Keratinocyte (primary cell): ENCODE measurements around the gene MDM2. TPM values are rescaled to one million over a fixed set of nuclear protein-coding genes. Genes with fewer than 3 reads are reported as not detected.
A peak's percentile ranks its signal among the peaks of the same experiment; 100 is the strongest.
"Not testable (repeated sequence)": the region's sequence is repeated elsewhere in the genome, so short reads cannot be mapped to it uniquely, and the experiment has no call there.

ENCODE experiments used
- DNase-seq: peaks from one replicate; pipeline ENCODE4 v3.0.0-alpha.2; 2011; ENCODE audit warnings: low read depth, missing footprints, low spot score
- FAIRE-seq: peaks from 2 replicates; lab custom pipeline; 2011; peaks lifted over from hg19 to GRCh38; lab: Jason Lieb, UNC
- H2AFZ ChIP-seq: 2 replicates; pipeline ENCODE4 v1.6.0; 2012; ENCODE audit warnings: low read length, control low read depth, inconsistent platforms; ENCODE audit not compliant: control insufficient read depth
- H3K27ac ChIP-seq: 2 replicates; pipeline ENCODE4 v1.5.1; 2011; ENCODE audit warnings: low read length; ENCODE audit not compliant: control insufficient read depth, insufficient read depth
- H3K27me3 ChIP-seq: 3 replicates; pipeline ENCODE4 v1.6.0; 2011; ENCODE audit warnings: low read length; ENCODE audit not compliant: control insufficient read depth, insufficient read depth; ENCODE audit errors: extremely low read depth
- H3K36me3 ChIP-seq, 2 experiments: 2 replicates in 1 of 2; 3 replicates in 1 of 2; pipeline ENCODE4 v1.5.1; 2011; ENCODE audit warnings: low read length in 2 of 2, mild to moderate bottlenecking in 1 of 2; ENCODE audit not compliant: control insufficient read depth in 2 of 2, insufficient read depth in 2 of 2; ENCODE audit errors: extremely low read depth in 1 of 2
- H3K4me1 ChIP-seq: 3 replicates; pipeline ENCODE4 v1.5.1; 2011; ENCODE audit warnings: low read length; ENCODE audit not compliant: control insufficient read depth, insufficient read depth; ENCODE audit errors: extremely low read depth
- H3K4me2 ChIP-seq: 3 replicates; pipeline ENCODE4 v1.6.0; 2011; ENCODE audit warnings: low read depth, low read length; ENCODE audit not compliant: control insufficient read depth, insufficient read depth; ENCODE audit errors: extremely low read depth
- H3K4me3 ChIP-seq, 3 experiments: fragments of 200-600 bp in 1 of 3; sonication (generic) in 1 of 3; 2 replicates in 2 of 3; 3 replicates in 1 of 3; pipeline ENCODE4 v1.5.1; 2011 to 2016; ENCODE audit warnings: low read length in 3 of 3, mild to moderate bottlenecking in 3 of 3, control low read depth in 2 of 3, inconsistent platforms in 1 of 3, low read depth in 1 of 3, mixed read lengths in 1 of 3, mixed run types in 1 of 3, moderate library complexity in 1 of 3; ENCODE audit not compliant: control insufficient read depth in 2 of 3, insufficient read depth in 2 of 3; ENCODE audit errors: extremely low read depth in 1 of 3
- H3K79me2 ChIP-seq: 2 replicates; pipeline ENCODE4 v1.6.0; 2012; ENCODE audit warnings: low read length; ENCODE audit not compliant: control insufficient read depth, insufficient read depth
- H3K9ac ChIP-seq: 3 replicates; pipeline ENCODE4 v1.6.0; 2011; ENCODE audit warnings: low read length; ENCODE audit not compliant: control insufficient read depth, insufficient read depth; ENCODE audit errors: extremely low read depth
- H3K9me1 ChIP-seq: 3 replicates; pipeline ENCODE4 v1.6.0; 2011; ENCODE audit warnings: low read length; ENCODE audit not compliant: control insufficient read depth, insufficient read depth; ENCODE audit errors: extremely low read depth
- H3K9me3 ChIP-seq: 2 replicates; pipeline ENCODE4 v1.5.1; 2012; ENCODE audit warnings: low read depth, low read length; ENCODE audit not compliant: control insufficient read depth
- H4K20me1 ChIP-seq: 3 replicates; pipeline ENCODE4 v1.6.0; 2011; ENCODE audit warnings: low read length; ENCODE audit not compliant: control insufficient read depth, insufficient read depth; ENCODE audit errors: extremely low read depth
- EZH2 ChIP-seq: IDR thresholded peaks from one replicate; pipeline ENCODE4 v1.6.1; 2012; ENCODE audit warnings: inconsistent platforms, mild to moderate bottlenecking, low read length, moderate library complexity
- dilution Hi-C: fragments of 300-500 bp; cut with MboI; formaldehyde crosslinking; loops from one replicate; pipeline ENCODE4 v1.7.0; 2020; ENCODE audit warnings: low sequenced_read_pairs; ENCODE audit not compliant: extremely low pct_ligation_motif_present
- polyA plus RNA-seq, 5 experiments: library from polyadenylated mRNA; depleted of rRNA in 3 of 5; stranded (reverse) in 3 of 5; stranded (forward) in 1 of 5; unstranded in 1 of 5; fragments of >200 nt; gene quantifications; 1 replicate in 1 of 5; 2 replicates in 3 of 5; 3 replicates in 1 of 5; pipeline versions ENCODE4 v1.2.1 to v1.2.3, GENCODE V29; 2011 to 2012; ENCODE audit warnings: missing spikeins in 2 of 5, low read depth in 1 of 5, low replicate concordance in 1 of 5
- TF ChIP-seq, protein P1 (sequence below), 3 experiments: IDR thresholded peaks in 1 of 3; conservative IDR thresholded peaks in 1 of 3; optimal IDR thresholded peaks in 1 of 3; 2 replicates in 2 of 3; 3 replicates in 1 of 3; pipeline versions ENCODE3 to v1.5.1; 2011; ENCODE audit warnings: low read length in 3 of 3, mild to moderate bottlenecking in 3 of 3, moderate library complexity in 2 of 3, control low read depth in 1 of 3, inconsistent platforms in 1 of 3; ENCODE audit not compliant: insufficient read depth in 2 of 3; ENCODE audit errors: extremely low read depth in 1 of 3

MDM2 gene
- polyA plus RNA-seq, 1 donor (not counting 4 experiments of a cell fraction or from before 2014, with no cell fraction given): 55.0 TPM

DNA sequence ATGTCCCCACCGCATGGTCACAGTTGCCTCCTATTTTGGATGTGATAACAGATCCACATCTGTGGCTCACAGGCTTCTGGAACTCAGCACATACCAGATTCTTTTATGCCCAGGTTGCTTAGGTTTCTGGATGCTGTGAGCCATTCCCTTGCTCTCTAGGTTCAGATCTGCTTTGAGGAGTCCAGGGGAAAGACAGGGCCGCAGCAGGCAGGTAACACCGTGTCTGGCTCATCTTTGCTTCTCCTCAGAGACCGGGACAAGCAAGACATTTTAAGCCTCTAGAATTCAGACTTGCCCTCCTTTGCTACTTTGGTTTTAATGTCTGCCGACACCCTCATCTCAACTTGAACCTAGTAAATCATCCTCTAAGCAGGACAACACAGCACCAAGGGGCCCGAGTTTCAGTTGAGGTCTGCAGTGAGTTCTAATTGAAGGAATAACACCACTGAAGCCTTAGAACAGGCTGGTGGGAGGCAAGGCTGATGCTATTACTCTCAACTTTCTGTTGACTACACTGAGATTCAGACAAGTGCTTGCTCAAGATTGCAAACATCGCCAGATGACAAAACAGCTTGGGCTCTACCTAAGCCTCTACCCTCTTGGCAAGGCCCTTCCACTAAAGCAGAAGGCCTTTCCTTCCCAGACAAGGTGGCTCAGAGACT, 55.3 kb downstream of the MDM2 start:
- H2AFZ ChIP-seq: no peak overlapping the region
- dilution Hi-C loops: no loop called here
- H4K20me1 ChIP-seq: no peaks in the 10 kb centered on the region
- peak overlapping the region; percentile 40 for H3K4me2 ChIP-seq
- no peaks in the 10 kb centered on the region for H3K27me3 ChIP-seq
- no peaks in the 10 kb centered on the region for H3K9me1 ChIP-seq
- DNase-seq: no peak
- H3K79me2 ChIP-seq: no peaks in the 10 kb centered on the region
- H3K4me1 ChIP-seq: peaks cover 5% of the 10 kb centered on the region
- no peaks in the 10 kb centered on the region for H3K36me3 ChIP-seq
- no peak overlapping the region for H3K27ac ChIP-seq
- H3K4me3 ChIP-seq: no peak overlapping the region
- H3K9me3 ChIP-seq: no peaks in the 10 kb centered on the region
- no peak overlapping the region for H3K9ac ChIP-seq
- TF ChIP-seq, protein P1, sequence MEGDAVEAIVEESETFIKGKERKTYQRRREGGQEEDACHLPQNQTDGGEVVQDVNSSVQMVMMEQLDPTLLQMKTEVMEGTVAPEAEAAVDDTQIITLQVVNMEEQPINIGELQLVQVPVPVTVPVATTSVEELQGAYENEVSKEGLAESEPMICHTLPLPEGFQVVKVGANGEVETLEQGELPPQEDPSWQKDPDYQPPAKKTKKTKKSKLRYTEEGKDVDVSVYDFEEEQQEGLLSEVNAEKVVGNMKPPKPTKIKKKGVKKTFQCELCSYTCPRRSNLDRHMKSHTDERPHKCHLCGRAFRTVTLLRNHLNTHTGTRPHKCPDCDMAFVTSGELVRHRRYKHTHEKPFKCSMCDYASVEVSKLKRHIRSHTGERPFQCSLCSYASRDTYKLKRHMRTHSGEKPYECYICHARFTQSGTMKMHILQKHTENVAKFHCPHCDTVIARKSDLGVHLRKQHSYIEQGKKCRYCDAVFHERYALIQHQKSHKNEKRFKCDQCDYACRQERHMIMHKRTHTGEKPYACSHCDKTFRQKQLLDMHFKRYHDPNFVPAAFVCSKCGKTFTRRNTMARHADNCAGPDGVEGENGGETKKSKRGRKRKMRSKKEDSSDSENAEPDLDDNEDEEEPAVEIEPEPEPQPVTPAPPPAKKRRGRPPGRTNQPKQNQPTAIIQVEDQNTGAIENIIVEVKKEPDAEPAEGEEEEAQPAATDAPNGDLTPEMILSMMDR (optimal IDR thresholded peaks at IDR 0.05 in 1 of 3, IDR thresholded peaks at IDR 0.05 in 1 of 3, conservative IDR thresholded peaks at IDR 0.05 in 1 of 3; ENCODE audit: extremely low read depth in 1 of 3, insufficient read depth in 2 of 3, low read length in 3 of 3): no peak
- no peak for TF ChIP-seq EZH2
- FAIRE-seq: no peak

DNA sequence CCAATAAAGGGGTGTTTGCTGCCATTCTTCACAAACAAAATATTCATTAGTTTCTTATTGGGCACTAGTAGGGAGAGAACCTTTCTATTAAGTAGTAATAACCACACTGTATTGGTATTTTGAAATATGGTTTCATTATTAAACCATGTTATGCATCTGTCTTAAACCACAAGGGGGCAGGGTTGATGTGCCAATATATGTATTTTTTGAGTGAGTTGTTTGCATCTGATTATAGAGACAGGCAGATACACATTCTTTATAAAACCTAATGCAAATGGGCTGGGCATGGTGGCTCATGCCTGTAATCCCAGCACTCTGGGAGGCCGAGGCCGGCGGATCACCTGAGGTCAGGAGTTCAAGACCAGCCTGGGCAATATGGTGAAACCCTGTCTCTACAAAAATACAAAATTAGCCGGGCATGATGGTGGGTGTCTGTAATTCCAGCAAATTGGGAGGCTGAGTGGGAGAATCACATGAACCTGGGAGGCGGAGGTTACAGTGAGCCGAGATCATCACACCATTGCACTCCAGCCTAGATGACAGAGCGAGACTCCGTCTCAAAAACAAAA, 56.0 kb downstream of the MDM2 start:
- H3K9me1 ChIP-seq, DNase-seq, H3K27ac ChIP-seq, H3K9ac ChIP-seq, H3K79me2 ChIP-seq, H3K36me3 ChIP-seq, H3K27me3 ChIP-seq, H4K20me1 ChIP-seq, H3K4me3 ChIP-seq, FAIRE-seq, dilution Hi-C loops, H3K9me3 ChIP-seq, H2AFZ ChIP-seq: not testable (repeated sequence)
- Histone ChIP-seq H3K4me2 (peak overlapping the region; percentile 40), H3K4me1 (peaks cover 11% of the 10 kb centered on the region)
- TF ChIP-seq, protein P1 (optimal IDR thresholded peaks at IDR 0.05 in 1 of 3, IDR thresholded peaks at IDR 0.05 in 1 of 3, conservative IDR thresholded peaks at IDR 0.05 in 1 of 3; ENCODE audit: extremely low read depth in 1 of 3, insufficient read depth in 2 of 3, low read length in 3 of 3): peak in 2 of 3 experiments; percentile 34 to 42
